ENCODE data around the gene SDK1.

Gene SDK1

GRCh38 chr7:4191046-4191445, 890.0 kb downstream of the SDK1 start:
- no peak for TF ChIP-seq CTCF (conservative IDR thresholded peaks at IDR 0.05; ENCODE audit: low read depth, low read length)
- no peak for DNase-seq (ENCODE audit: low read depth)
- H3K4me3 ChIP-seq (ENCODE audit: low read depth, low read length): no peak overlapping the region

GRCh38 chr7:4191525-4191924, 890.5 kb downstream of the SDK1 start:
- no peak for DNase-seq (ENCODE audit: low read depth)
- no peak overlapping the region for H3K4me3 ChIP-seq (ENCODE audit: low read depth, low read length)
- TF ChIP-seq CTCF (conservative IDR thresholded peaks at IDR 0.05; ENCODE audit: low read depth, low read length): no peak

- no peak for TF ChIP-seq CTCF (conservative IDR thresholded peaks at IDR 0.05; ENCODE audit: low read depth, low read length)
- no peak overlapping the region for H3K4me3 ChIP-seq (ENCODE audit: low read depth, low read length)
- no peak for DNase-seq (ENCODE audit: low read depth)
Measured at GRCh38 chr7:4195660-4196059, 894.6 kb downstream of the SDK1 start.

- no peak for TF ChIP-seq CTCF (conservative IDR thresholded peaks at IDR 0.05; ENCODE audit: low read depth, low read length)
- DNase-seq (ENCODE audit: low read depth): no peak
Measured at GRCh38 chr7:4196121-4196819, 895.2 kb downstream of the SDK1 start.

GRCh38 chr7:4198301-4198700, 897.2 kb downstream of the SDK1 start:
- H3K4me3 ChIP-seq (ENCODE audit: low read depth, low read length): no peak overlapping the region
- DNase-seq (ENCODE audit: low read depth): no peak
- TF ChIP-seq CTCF (conservative IDR thresholded peaks at IDR 0.05; ENCODE audit: low read depth, low read length): no peak

More at GRCh38 chr7:4196121-4196819, 895.2 kb downstream of the SDK1 start:
- H3K4me3 ChIP-seq (ENCODE audit: low read depth, low read length): no peak overlapping the region

- no peak overlapping the region for H3K4me3 ChIP-seq (ENCODE audit: low read depth, low read length)
- no peak for TF ChIP-seq CTCF (conservative IDR thresholded peaks at IDR 0.05; ENCODE audit: low read depth, low read length)
- no peak for DNase-seq (ENCODE audit: low read depth)
Measured at GRCh38 chr7:4200546-4201094, 899.6 kb downstream of the SDK1 start.

GRCh38 chr7:4201566-4201965, 900.5 kb downstream of the SDK1 start:
- no peak overlapping the region for H3K4me3 ChIP-seq (ENCODE audit: low read depth, low read length)
- TF ChIP-seq CTCF (conservative IDR thresholded peaks at IDR 0.05; ENCODE audit: low read depth, low read length): no peak

More at GRCh38 chr7:4201566-4201965, 900.5 kb downstream of the SDK1 start:
- no peak for DNase-seq (ENCODE audit: low read depth)

Measured in choroid plexus epithelial cell (primary cell).